Smooth muscle cell of the brain vasculature (primary cell): ENCODE results near the gene PDE6A.
A peak's percentile ranks its signal among the peaks of the same experiment; 100 is the strongest.
"Not testable (repeated sequence)": the region's sequence is repeated elsewhere in the genome, so short reads cannot be mapped to it uniquely, and the experiment has no call there.

ENCODE experiments used
- DNase-seq: peaks from one replicate; pipeline ENCODE4 v3.0.0-alpha.2; 2012; ENCODE audit warnings: low read depth, low spot score

The PDE6A gene

GRCh38 chr5:149865746-149866145 lies 78.8 kb downstream of the PDE6A start:
- no peak for DNase-seq

GRCh38 chr5:149863830-149864229 lies 80.8 kb downstream of the PDE6A start:
- DNase-seq = no peak

GRCh38 chr5:149863176-149863575 lies 81.4 kb downstream of the PDE6A start:
- DNase-seq = no peak

GRCh38 chr5:149860801-149861322 lies 83.7 kb downstream of the PDE6A start:
- DNase-seq = no peak

GRCh38 chr5:149859746-149860145 lies 84.8 kb downstream of the PDE6A start:
- DNase-seq = no peak

GRCh38 chr5:149858481-149858880 lies 86.1 kb downstream of the PDE6A start:
- DNase-seq = not testable (repeated sequence)

- DNase-seq = peak; percentile 64
Measured at GRCh38 chr5:149857499-149857898, 87.1 kb downstream of the PDE6A start.

- DNase-seq = no peak
Measured at GRCh38 chr5:149855366-149855765, 89.2 kb downstream of the PDE6A start.

GRCh38 chr5:149854866-149855265 lies 89.7 kb downstream of the PDE6A start:
- no peak for DNase-seq

- DNase-seq = no peak
Measured at GRCh38 chr5:149853701-149854100, 90.9 kb downstream of the PDE6A start.

- no peak for DNase-seq
Measured at GRCh38 chr5:149853331-149853648, 91.3 kb downstream of the PDE6A start.

GRCh38 chr5:149852641-149853330 lies 91.8 kb downstream of the PDE6A start:
- no peak for DNase-seq

- DNase-seq = no peak
Measured at GRCh38 chr5:149851211-149851610, 93.4 kb downstream of the PDE6A start.

GRCh38 chr5:149849966-149850910 lies 94.4 kb downstream of the PDE6A start:
- no peak for DNase-seq

GRCh38 chr5:149849280-149849965 lies 95.2 kb downstream of the PDE6A start:
- DNase-seq = no peak

GRCh38 chr5:149847611-149848010 lies 97.0 kb downstream of the PDE6A start:
- no peak for DNase-seq

- DNase-seq = no peak
Measured at GRCh38 chr5:149846021-149846420, 98.6 kb downstream of the PDE6A start.

GRCh38 chr5:149845601-149846000 lies 99.0 kb downstream of the PDE6A start:
- no peak for DNase-seq

GRCh38 chr5:149841851-149842793 lies 102.5 kb downstream of the PDE6A start:
- DNase-seq = no peak

- DNase-seq = no peak
Measured at GRCh38 chr5:149840226-149840825, 104.3 kb downstream of the PDE6A start.

- peak; percentile 54 for DNase-seq
Measured at GRCh38 chr5:149839761-149840160, 104.8 kb downstream of the PDE6A start.
